ENCODE results near the gene THAP8. TPM values are rescaled to one million over a fixed set of nuclear protein-coding genes. Genes with fewer than 3 reads are reported as not detected.
A peak's percentile ranks its signal among the peaks of the same experiment; 100 is the strongest.
"Not testable (repeated sequence)": the region's sequence is repeated elsewhere in the genome, so short reads cannot be mapped to it uniquely, and the experiment has no call there.

The THAP8 gene
- polyA plus RNA-seq, 3 donors: 2.4 to 6.0 (median 3.1) TPM

GRCh38 chr19:36072081-36072480, 18.0 kb upstream of the THAP8 start:
- peak overlapping the region in 2 of 7 donors; percentile 30 to 46 for H3K27ac Mint-ChIP-seq
- peaks cover 0 to 8% (median 0%) of the 10 kb centered on the region in 7 donors for H3K9me3 Mint-ChIP-seq
- 96% methylated on average over 7 of the region's 8 CpGs for WGBS (ENCODE audit: insufficient coverage)
- Histone ChIP-seq H3K4me1 (ENCODE audit: control insufficient read depth in 1 of 2, insufficient read depth in 2 of 2, low read length in 2 of 2) (no peaks in the 10 kb centered on the region), H3K79me2 (ENCODE audit: insufficient read depth, low read length) (no peaks in the 10 kb centered on the region), H3K9me3 (replicated peaks in 1 of 2; ENCODE audit: control insufficient read depth in 1 of 2, insufficient read depth in 1 of 2, low read length in 2 of 2) (no peaks in the 10 kb centered on the region), H4K20me1 (ENCODE audit: insufficient read depth, low read length) (no peaks in the 10 kb centered on the region), H3K27ac (ENCODE audit: low read depth in 1 of 2, low read length in 2 of 2) (peak overlapping the region in 1 of 2 donors; percentile 53), H3K4me2 (replicated peaks; ENCODE audit: extremely low read depth, low read length, poor library complexity, severe bottlenecking) (no peak overlapping the region), H3K36me3 (replicated peaks in 1 of 2; ENCODE audit: control insufficient read depth in 1 of 2, insufficient read depth in 2 of 2, low read length in 2 of 2) (peaks cover 33 to 69% of the 10 kb centered on the region in 2 donors), H3K4me3 (replicated peaks in 1 of 3; ENCODE audit: low read depth in 2 of 3, low read length in 3 of 3) (no peak overlapping the region), H3K9ac (ENCODE audit: insufficient read depth, low read length, poor library complexity, severe bottlenecking) (no peak overlapping the region), H3K27me3 (ENCODE audit: control insufficient read depth in 2 of 2, insufficient read depth in 2 of 2, low read length in 2 of 2) (no peaks in the 10 kb centered on the region), H2AFZ (ENCODE audit: insufficient read depth, low read depth, low read length, poor library complexity, severe bottlenecking) (no peak overlapping the region)
- no peak for TF ChIP-seq CTCF (IDR thresholded peaks at IDR 0.05)
- DNase-seq: no peak
- H3K4me1 Mint-ChIP-seq: no peaks in the 10 kb centered on the region
- H3K36me3 Mint-ChIP-seq: peaks cover 49 to 80% of the 10 kb centered on the region in 2 donors
- no peak overlapping the region for H3K4me3 Mint-ChIP-seq
- intact Hi-C loops (cut with micrococcal nuclease): no loop called here
- no peaks in the 10 kb centered on the region for H3K27me3 Mint-ChIP-seq (ENCODE audit: low read depth in 3 of 3)

GRCh38 chr19:36068810-36069499, 14.9 kb upstream of the THAP8 start:
- H3K4me3 Mint-ChIP-seq; H4K20me1 ChIP-seq (ENCODE audit: insufficient read depth, low read length); H3K9me3 Mint-ChIP-seq; H3K27ac Mint-ChIP-seq; H3K27ac ChIP-seq (ENCODE audit: low read depth in 1 of 2, low read length in 2 of 2); H3K4me2 ChIP-seq (replicated peaks; ENCODE audit: extremely low read depth, low read length, poor library complexity, severe bottlenecking); H3K9me3 ChIP-seq (replicated peaks in 1 of 2; ENCODE audit: control insufficient read depth in 1 of 2, insufficient read depth in 1 of 2, low read length in 2 of 2); H2AFZ ChIP-seq (ENCODE audit: insufficient read depth, low read depth, low read length, poor library complexity, severe bottlenecking); H3K9ac ChIP-seq (ENCODE audit: insufficient read depth, low read length, poor library complexity, severe bottlenecking); intact Hi-C loops (cut with micrococcal nuclease); H3K4me1 Mint-ChIP-seq; H3K79me2 ChIP-seq (ENCODE audit: insufficient read depth, low read length); H3K27me3 Mint-ChIP-seq (ENCODE audit: low read depth in 3 of 3); H3K4me3 ChIP-seq (replicated peaks in 1 of 3; ENCODE audit: low read depth in 2 of 3, low read length in 3 of 3); H3K27me3 ChIP-seq (ENCODE audit: control insufficient read depth in 2 of 2, insufficient read depth in 2 of 2, low read length in 2 of 2); H3K4me1 ChIP-seq (ENCODE audit: control insufficient read depth in 1 of 2, insufficient read depth in 2 of 2, low read length in 2 of 2); DNase-seq: not testable (repeated sequence)
- H3K36me3 Mint-ChIP-seq: peaks cover 55 to 84% of the 10 kb centered on the region in 2 donors
- H3K36me3 ChIP-seq (replicated peaks in 1 of 2; ENCODE audit: control insufficient read depth in 1 of 2, insufficient read depth in 2 of 2, low read length in 2 of 2): peaks cover 51 to 73% of the 10 kb centered on the region in 2 donors
- 100% methylated on average over 2 of the region's 57 CpGs for WGBS (ENCODE audit: insufficient coverage)

Measured in CD14-positive monocyte (primary cell).